Measurements from ENCODE around the gene REV1.

The REV1 gene

GRCh38 chr2:99388892-99389291, 100.9 kb downstream of the REV1 start:
- H3K4me3 ChIP-seq (ENCODE audit: low read depth, low read length) = no peak overlapping the region
- CTCF ChIA-PET = no interaction called here

GRCh38 chr2:99386011-99386410, 103.8 kb downstream of the REV1 start:
- CTCF ChIA-PET = no interaction called here
- no peak overlapping the region for H3K4me3 ChIP-seq (ENCODE audit: low read depth, low read length)
- no peak overlapping the region for H3K27ac ChIP-seq (ENCODE audit: extremely low read depth, low read depth, low read length)
- POLR2A ChIA-PET = no interaction called here
- no peaks in the 10 kb centered on the region for H3K9me3 ChIP-seq (ENCODE audit: control insufficient read depth, insufficient read depth, low read depth, low read length)
- peaks cover 27 to 45% of the 10 kb centered on the region in 2 experiments for H3K36me3 ChIP-seq (ENCODE audit: control insufficient read depth in 2 of 2, insufficient read depth in 1 of 2, low read length in 2 of 2)
- no peak for TF ChIP-seq ZSCAN30 (tag by site-specific recombination; IDR thresholded peaks at IDR 0.05)
- TF ChIP-seq ZNF792 (tag by site-specific recombination; IDR thresholded peaks at IDR 0.05) = no peak
- TF ChIP-seq ZNF140 (tag by site-specific recombination; IDR thresholded peaks at IDR 0.05) = no peak
- TF ChIP-seq ZSCAN23 (tag by site-specific recombination; IDR thresholded peaks at IDR 0.05) = no peak
- no peak for TF ChIP-seq RBAK (tag by site-specific recombination; IDR thresholded peaks at IDR 0.05)
- no peak for TF ChIP-seq ZNF132 (tag by site-specific recombination; IDR thresholded peaks at IDR 0.05; ENCODE audit: borderline replicate concordance)
- no peak for TF ChIP-seq ZNF629 (tag by site-specific recombination; IDR thresholded peaks at IDR 0.05)
- TF ChIP-seq ZNF707 (tag by site-specific recombination; IDR thresholded peaks at IDR 0.05) = no peak
- TF ChIP-seq ZNF394 (tag by site-specific recombination; IDR thresholded peaks at IDR 0.05; ENCODE audit: borderline replicate concordance) = no peak
- no peak for TF ChIP-seq EGR2 (tag by site-specific recombination; IDR thresholded peaks at IDR 0.05; ENCODE audit: low read depth)
- no peak for TF ChIP-seq ZNF416 (tag by site-specific recombination; IDR thresholded peaks at IDR 0.05)
- no peak for TF ChIP-seq ZNF350 (tag by site-specific recombination; IDR thresholded peaks at IDR 0.05)
- TF ChIP-seq GLIS1 (tag by site-specific recombination; IDR thresholded peaks at IDR 0.05) = no peak
- TF ChIP-seq ZNF121 (tag by site-specific recombination; IDR thresholded peaks at IDR 0.05) = no peak
- TF ChIP-seq ZNF521 (tag by site-specific recombination; IDR thresholded peaks at IDR 0.05) = no peak
- no peak for TF ChIP-seq ZNF214 (tag by site-specific recombination; IDR thresholded peaks at IDR 0.05; ENCODE audit: borderline replicate concordance)
- no peak for TF ChIP-seq ZBTB44 (tag by site-specific recombination; IDR thresholded peaks at IDR 0.05)
- TF ChIP-seq WT1 (tag by site-specific recombination; IDR thresholded peaks at IDR 0.05) = no peak
- no peaks in the 10 kb centered on the region for H3K4me1 ChIP-seq (ENCODE audit: control insufficient read depth, insufficient read depth, low read length)

More at GRCh38 chr2:99388892-99389291, 100.9 kb downstream of the REV1 start:
- H3K4me1 ChIP-seq (ENCODE audit: control insufficient read depth, insufficient read depth, low read length) = no peaks in the 10 kb centered on the region
- H3K27ac ChIP-seq (ENCODE audit: extremely low read depth, low read depth, low read length) = no peak overlapping the region
- TF ChIP-seq ZNF37A (tag by site-specific recombination; IDR thresholded peaks at IDR 0.05) (no peak), ZNF658 (tag by site-specific recombination; IDR thresholded peaks at IDR 0.05) (no peak), ZNF416 (tag by site-specific recombination; IDR thresholded peaks at IDR 0.05) (no peak), ZNF707 (tag by site-specific recombination; IDR thresholded peaks at IDR 0.05) (no peak), BCL6B (tag by site-specific recombination; IDR thresholded peaks at IDR 0.05) (no peak), ZNF449 (tag by site-specific recombination; IDR thresholded peaks at IDR 0.05) (no peak), ZNF366 (tag by site-specific recombination; conservative IDR thresholded peaks at IDR 0.05) (no peak), MEIS1 (CRISPR knock-in tag; IDR thresholded peaks at IDR 0.05; ENCODE audit: borderline replicate concordance) (no peak), YY1 (tag by site-specific recombination; IDR thresholded peaks at IDR 0.05) (no peak), HOXA7 (CRISPR knock-in tag; IDR thresholded peaks at IDR 0.05; ENCODE audit: borderline replicate concordance) (no peak)
- POLR2A ChIA-PET = no interaction called here
- H3K36me3 ChIP-seq (ENCODE audit: control insufficient read depth in 2 of 2, insufficient read depth in 1 of 2, low read length in 2 of 2) = peaks cover 41 to 49% of the 10 kb centered on the region in 2 experiments
- H3K9me3 ChIP-seq (ENCODE audit: control insufficient read depth, insufficient read depth, low read depth, low read length) = no peaks in the 10 kb centered on the region
